ENCODE data around the gene CAMTA1.

GRCh38 chr1:7648761-7649384 is 863.6 kb downstream of the CAMTA1 start:
- no peak for TF ChIP-seq REST (IDR thresholded peaks at IDR 0.05; ENCODE audit: borderline replicate concordance)
- no peak for TF ChIP-seq REST (CRISPR knock-in tag; IDR thresholded peaks at IDR 0.05; ENCODE audit: low read depth)
- no peak for TF ChIP-seq ZBTB7A (IDR thresholded peaks at IDR 0.05; ENCODE audit: borderline replicate concordance, control insufficient read depth, low read depth, low read length)
- TF ChIP-seq JUN (IDR thresholded peaks at IDR 0.05; ENCODE audit: borderline replicate concordance, low read depth, low read length): no peak
- TF ChIP-seq JUN (CRISPR knock-in tag; IDR thresholded peaks at IDR 0.05; ENCODE audit: borderline replicate concordance): no peak
- no peak for TF ChIP-seq CTCF (IDR thresholded peaks at IDR 0.05 in 2 of 3, conservative IDR thresholded peaks at IDR 0.05 in 1 of 3; ENCODE audit: insufficient read depth in 2 of 3, low read depth in 1 of 3, low read length in 3 of 3)
- TF ChIP-seq GABPB1 (CRISPR knock-in tag; IDR thresholded peaks at IDR 0.05): no peak
- no peak for TF ChIP-seq ZSCAN29 (IDR thresholded peaks at IDR 0.05)
